Colonic mucosa (tissue), 4 donors: ENCODE measurements around the gene CHAMP1. TPM values are rescaled to one million over a fixed set of nuclear protein-coding genes. Genes with fewer than 3 reads are reported as not detected.

Source experiments
- DNase-seq: peaks from one replicate; pipeline ENCODE4 v3.0.0-alpha.2; 2020
- H3K27ac ChIP-seq: fragments of 200-600 bp; one replicate; pipeline ENCODE4 v1.8.0; 2021
- H3K27me3 ChIP-seq: fragments of 200-600 bp; one replicate; pipeline ENCODE4 v1.8.0; 2021
- H3K36me3 ChIP-seq: fragments of 200-600 bp; one replicate; pipeline ENCODE4 v1.8.0; 2021
- H3K4me1 ChIP-seq: fragments of 200-600 bp; one replicate; pipeline ENCODE4 v1.8.0; 2021; ENCODE audit warnings: mild to moderate bottlenecking
- H3K4me3 ChIP-seq: fragments of 200-600 bp; one replicate; pipeline ENCODE4 v1.8.0; 2021
- H3K9ac ChIP-seq, 2 donors: one replicate each; pipeline ENCODE4 v1.7.0; 2013; ENCODE audit warnings: control low read depth in 2 of 2, low read depth in 2 of 2, low read length in 2 of 2
- H3K9me3 ChIP-seq: fragments of 200-600 bp; one replicate; pipeline ENCODE4 v1.8.0; 2021
- CTCF ChIP-seq: fragments of 200-600 bp; IDR thresholded peaks from one replicate; pipeline ENCODE4 v1.8.0; 2022; ENCODE audit warnings: antibody characterized with exemption, mild to moderate bottlenecking
- intact Hi-C: fragments of 100-400 bp; cut with DNase I; formaldehyde crosslinking; loops from one replicate; pipeline ENCODE4 v1.14.1; 2022
- total RNA-seq, 2 donors: library from RNA; stranded (reverse); fragmentation: NEBNext Ultra II Directional in 1 of 2; extraction: Animal tissue kit (Norgen Biotek cat#: 25700) in 1 of 2; gene quantifications; one replicate each; pipeline ENCODE4 v1.2.1, GENCODE V29; 2021
- donor health status: healthy.
- donor health status: DM: no; HTN: no; CAD: no.
- donor health status: DM: no; HTN: no; CAD: no.

CHAMP1 gene
- 10 to 100 TPM; 13.1 to 19.2 TPM for total RNA-seq

GRCh38 chr13:114314074-114314912, at the start of gene CHAMP1:
Gene CHAMP1, plus strand, starts transcription at chr13:114314503. Its CDS starts 9,340 bp downstream, at chr13:114323843.
- H3K27ac ChIP-seq = peak within 1 kb of the TSS; percentile 95
- H3K4me3 ChIP-seq = peak within 1 kb of the TSS; percentile 83
- no peaks in the 10 kb centered on the region for H3K9me3 ChIP-seq
- no peaks in the 10 kb centered on the region for H3K4me1 ChIP-seq
- H3K36me3 ChIP-seq = no peaks in the 10 kb centered on the region
- no peaks in the 10 kb centered on the region for H3K27me3 ChIP-seq
- TF ChIP-seq CTCF = no peak
- peak; percentile 95 for DNase-seq
- intact Hi-C loops = loop anchor here (1.0 kb wide), 1 partner anchor 35 kb away; no protein-coding TSS in a partner anchor
- H3K9ac ChIP-seq = peak within 1 kb of the TSS; percentile 81 to 91

GRCh38 chr13:114264886-114265611, 49.3 kb upstream of the CHAMP1 start:
- Histone ChIP-seq H3K4me3 (no peak overlapping the region), H3K27me3 (no peaks in the 10 kb centered on the region), H3K4me1 (no peaks in the 10 kb centered on the region), H3K36me3 (peaks cover 19% of the 10 kb centered on the region), H3K9me3 (no peaks in the 10 kb centered on the region), H3K27ac (no peak overlapping the region), H3K9ac (no peak overlapping the region)
- DNase-seq = no peak
- no peak for TF ChIP-seq CTCF
- intact Hi-C loops = no loop called here

GRCh38 chr13:114266241-114266640, 48.1 kb upstream of the CHAMP1 start:
- intact Hi-C loops = no loop called here
- Histone ChIP-seq H3K9ac (no peak overlapping the region), H3K9me3 (no peaks in the 10 kb centered on the region), H3K4me1 (no peaks in the 10 kb centered on the region), H3K27ac (no peak overlapping the region), H3K4me3 (no peak overlapping the region), H3K36me3 (peaks cover 19% of the 10 kb centered on the region), H3K27me3 (no peaks in the 10 kb centered on the region)
- no peak for TF ChIP-seq CTCF
- no peak for DNase-seq

GRCh38 chr13:114268344-114269280, 45.7 kb upstream of the CHAMP1 start:
- H3K9ac ChIP-seq = no peak overlapping the region
- intact Hi-C loops = no loop called here
- H3K36me3 ChIP-seq = peaks cover 27% of the 10 kb centered on the region
- TF ChIP-seq CTCF = no peak
- H3K27me3 ChIP-seq = no peaks in the 10 kb centered on the region
- H3K9me3 ChIP-seq = no peaks in the 10 kb centered on the region
- H3K27ac ChIP-seq = no peak overlapping the region
- no peak for DNase-seq
- H3K4me1 ChIP-seq = no peaks in the 10 kb centered on the region
- no peak overlapping the region for H3K4me3 ChIP-seq

GRCh38 chr13:114269281-114269770, 45.0 kb upstream of the CHAMP1 start:
- no peak overlapping the region for H3K27ac ChIP-seq
- no peak for TF ChIP-seq CTCF
- no peaks in the 10 kb centered on the region for H3K4me1 ChIP-seq
- H3K4me3 ChIP-seq = no peak overlapping the region
- intact Hi-C loops = no loop called here
- DNase-seq = no peak
- no peaks in the 10 kb centered on the region for H3K9me3 ChIP-seq
- no peak overlapping the region for H3K9ac ChIP-seq
- H3K27me3 ChIP-seq = no peaks in the 10 kb centered on the region
- H3K36me3 ChIP-seq = peaks cover 27% of the 10 kb centered on the region
